ENCODE data around the gene THUMPD1. TPM values are rescaled to one million over a fixed set of nuclear protein-coding genes. Genes with fewer than 3 reads are reported as not detected.

Gene THUMPD1
- total RNA-seq, 1 donor from 2014 or later, result 40.7 TPM

DNA sequence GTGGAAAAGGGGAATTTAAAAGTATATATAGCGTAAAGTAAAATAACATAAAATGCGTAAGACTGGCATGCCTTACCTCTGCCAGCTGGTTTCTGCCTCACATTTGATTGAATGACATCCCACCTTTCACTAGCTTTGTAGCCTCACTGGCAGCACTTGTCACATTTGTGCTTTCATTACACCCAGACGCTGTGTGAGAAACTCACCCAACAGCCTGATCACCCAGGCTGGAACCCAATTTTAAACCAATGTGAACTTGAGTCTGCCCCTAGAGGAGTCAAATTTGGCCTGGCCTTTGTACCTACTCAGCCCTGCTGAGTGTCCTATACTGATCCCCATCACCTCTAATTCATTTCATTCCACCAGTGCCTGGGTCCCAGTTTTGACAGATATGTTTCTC lies 4.8 kb upstream of the THUMPD1 start:
- H3K27ac ChIP-seq, result no peak overlapping the region
- no peak for ATAC-seq
- H3K4me1 ChIP-seq, result peaks cover 7% of the 10 kb centered on the region
- no peaks in the 10 kb centered on the region for H3K27me3 ChIP-seq
- peaks cover 3% of the 10 kb centered on the region for H3K9me3 ChIP-seq
- TF ChIP-seq, protein P1, sequence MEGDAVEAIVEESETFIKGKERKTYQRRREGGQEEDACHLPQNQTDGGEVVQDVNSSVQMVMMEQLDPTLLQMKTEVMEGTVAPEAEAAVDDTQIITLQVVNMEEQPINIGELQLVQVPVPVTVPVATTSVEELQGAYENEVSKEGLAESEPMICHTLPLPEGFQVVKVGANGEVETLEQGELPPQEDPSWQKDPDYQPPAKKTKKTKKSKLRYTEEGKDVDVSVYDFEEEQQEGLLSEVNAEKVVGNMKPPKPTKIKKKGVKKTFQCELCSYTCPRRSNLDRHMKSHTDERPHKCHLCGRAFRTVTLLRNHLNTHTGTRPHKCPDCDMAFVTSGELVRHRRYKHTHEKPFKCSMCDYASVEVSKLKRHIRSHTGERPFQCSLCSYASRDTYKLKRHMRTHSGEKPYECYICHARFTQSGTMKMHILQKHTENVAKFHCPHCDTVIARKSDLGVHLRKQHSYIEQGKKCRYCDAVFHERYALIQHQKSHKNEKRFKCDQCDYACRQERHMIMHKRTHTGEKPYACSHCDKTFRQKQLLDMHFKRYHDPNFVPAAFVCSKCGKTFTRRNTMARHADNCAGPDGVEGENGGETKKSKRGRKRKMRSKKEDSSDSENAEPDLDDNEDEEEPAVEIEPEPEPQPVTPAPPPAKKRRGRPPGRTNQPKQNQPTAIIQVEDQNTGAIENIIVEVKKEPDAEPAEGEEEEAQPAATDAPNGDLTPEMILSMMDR (IDR thresholded peaks at IDR 0.05), result no peak
- no peak for DNase-seq
- H3K36me3 ChIP-seq, result no peaks in the 10 kb centered on the region
- H3K4me3 ChIP-seq, result no peak overlapping the region
- intact Hi-C loops (cut with DNase I), result no loop called here

DNA sequence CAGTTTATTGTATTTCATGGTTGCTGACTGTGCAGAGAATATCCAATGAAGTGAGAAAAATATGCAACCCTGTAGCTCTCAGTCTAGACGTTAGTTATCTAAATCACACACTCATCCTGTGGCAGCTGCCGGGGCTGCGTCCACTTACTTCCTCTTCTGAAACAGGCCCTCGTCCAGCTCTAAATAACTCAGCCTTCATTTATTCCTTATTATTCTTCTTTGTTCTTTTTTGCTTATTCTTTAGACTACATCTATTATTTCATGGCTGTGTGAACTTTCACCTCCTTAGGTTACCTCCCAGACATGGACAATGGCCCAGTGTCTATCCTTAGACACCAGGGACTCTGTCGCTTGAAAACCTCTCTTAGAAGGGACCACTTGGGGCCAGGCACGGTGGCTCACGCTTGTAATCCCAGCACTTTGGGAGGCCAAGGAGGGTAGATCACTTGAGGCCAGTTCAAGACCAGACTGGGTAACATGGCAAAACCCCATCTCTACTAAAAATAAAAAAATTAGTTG lies 3.4 kb upstream of the THUMPD1 start:
- Histone ChIP-seq H3K36me3 (no peaks in the 10 kb centered on the region), H3K9me3 (peaks cover 3% of the 10 kb centered on the region), H3K4me1 (peaks cover 14% of the 10 kb centered on the region), H3K27ac (no peak overlapping the region), H3K4me3 (no peak overlapping the region), H3K27me3 (no peaks in the 10 kb centered on the region)
- TF ChIP-seq, protein P1 (IDR thresholded peaks at IDR 0.05), result no peak
- DNase-seq, result no peak
- intact Hi-C loops (cut with DNase I), result no loop called here
- no peak for ATAC-seq

DNA sequence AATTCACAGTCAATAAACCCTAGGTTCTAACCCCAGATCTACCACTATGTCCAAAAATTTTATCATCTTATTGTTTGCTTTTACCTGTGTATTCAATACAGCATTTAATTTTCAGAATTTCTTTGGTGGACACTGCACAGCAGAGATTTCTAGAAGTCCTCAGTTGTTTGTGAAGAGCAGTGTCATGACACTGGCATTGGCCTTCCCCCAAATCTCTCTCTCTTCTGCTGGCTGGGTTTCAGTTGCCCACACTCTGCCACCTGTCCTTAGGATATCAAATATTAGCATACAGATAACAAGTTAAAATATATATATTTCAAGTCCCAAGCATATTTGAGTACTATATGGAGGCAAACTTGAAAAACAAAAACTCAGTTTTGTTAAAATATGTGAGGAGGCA lies 2.0 kb upstream of the THUMPD1 start:
- intact Hi-C loops (cut with DNase I), result no loop called here
- H3K27ac ChIP-seq, result no peak overlapping the region
- peaks cover 4% of the 10 kb centered on the region for H3K36me3 ChIP-seq
- TF ChIP-seq, protein P1 (IDR thresholded peaks at IDR 0.05), result no peak
- H3K4me3 ChIP-seq, result no peak overlapping the region
- ATAC-seq (no peak), DNase-seq (no peak)
- H3K27me3 ChIP-seq, result no peaks in the 10 kb centered on the region
- peaks cover 3% of the 10 kb centered on the region for H3K9me3 ChIP-seq
- peaks cover 26% of the 10 kb centered on the region for H3K4me1 ChIP-seq

DNA sequence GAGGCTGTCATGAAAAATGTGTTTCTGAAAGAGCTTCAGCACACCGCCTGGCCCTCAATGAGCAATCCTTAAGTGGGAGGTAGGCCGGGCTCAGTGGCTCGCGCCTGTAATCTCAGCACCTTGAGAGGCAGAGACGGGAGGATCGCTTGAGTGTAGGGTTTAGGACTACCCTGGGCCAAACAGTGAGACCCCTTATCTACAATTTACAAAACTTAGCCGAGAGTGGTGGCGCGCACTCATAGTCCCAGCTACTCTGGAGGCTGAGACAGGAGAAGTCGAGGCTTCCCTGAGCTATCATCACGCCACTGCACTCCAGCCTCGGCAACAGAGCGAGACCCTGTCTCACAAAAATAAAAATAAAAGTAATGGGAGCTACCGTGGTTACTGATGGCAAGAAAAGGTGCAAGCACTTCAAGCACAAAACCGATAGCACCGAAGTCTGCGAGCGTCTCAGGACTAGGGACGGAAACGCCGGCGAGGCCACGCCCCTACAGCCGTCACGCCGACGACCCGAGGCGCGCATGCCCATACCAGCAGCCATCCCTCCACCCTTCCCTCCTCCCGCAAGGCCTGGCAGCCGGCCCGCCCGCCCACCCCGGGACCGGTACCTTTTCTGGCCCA lies 607 bp downstream of the THUMPD1 start:
- peaks cover 27% of the 10 kb centered on the region for H3K4me1 ChIP-seq
- DNase-seq (peak; percentile 95), ATAC-seq (peak; percentile 93)
- intact Hi-C loops (cut with DNase I), result no loop called here
- peak overlapping the region; percentile 99 for H3K4me3 ChIP-seq
- no peaks in the 10 kb centered on the region for H3K27me3 ChIP-seq
- no peaks in the 10 kb centered on the region for H3K9me3 ChIP-seq
- peaks cover 30% of the 10 kb centered on the region for H3K36me3 ChIP-seq
- H3K27ac ChIP-seq, result peak overlapping the region; percentile 99
- TF ChIP-seq, protein P1 (IDR thresholded peaks at IDR 0.05), result no peak

DNA sequence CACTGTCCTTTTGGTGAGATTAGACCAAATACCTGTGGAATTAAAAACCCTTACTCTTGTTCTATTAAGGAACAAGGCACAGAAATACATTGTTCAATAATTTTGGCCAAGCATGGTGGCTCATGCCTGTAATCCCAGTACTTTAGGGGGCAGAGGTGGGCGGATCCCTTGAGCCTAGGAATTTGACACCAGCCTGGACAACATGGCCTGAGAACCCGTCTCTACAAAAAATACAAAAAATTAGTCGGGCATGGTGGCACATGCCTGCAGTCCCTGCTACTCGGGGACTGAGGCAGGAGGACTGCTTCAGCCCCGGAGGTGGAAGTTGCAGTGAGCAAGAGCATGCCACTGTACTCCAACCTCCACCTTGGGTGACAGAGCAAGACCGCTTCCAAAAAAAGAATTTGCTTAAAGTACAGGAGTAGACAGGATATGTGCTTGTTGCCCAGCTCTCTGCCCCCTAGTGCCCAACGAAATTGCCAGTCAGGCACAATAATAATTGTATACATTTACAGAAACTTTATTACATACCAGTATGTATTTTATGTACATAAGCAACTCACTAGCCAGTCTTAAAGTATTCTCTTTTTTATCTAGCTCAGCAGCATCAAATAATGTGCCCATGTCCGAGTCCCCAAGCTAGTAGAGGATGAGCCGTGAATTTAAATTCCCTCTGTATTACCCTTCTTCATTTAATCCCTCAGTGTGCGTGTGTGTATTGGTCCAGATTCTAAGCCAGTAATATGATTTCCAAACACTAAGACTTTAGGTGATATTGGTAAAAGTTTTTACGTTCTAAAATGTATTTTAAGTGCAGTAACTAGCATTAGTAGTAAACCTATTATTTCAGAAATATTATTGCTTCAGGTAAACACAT lies 1.4 kb downstream of the THUMPD1 start:
- intact Hi-C loops (cut with DNase I), result no loop called here
- no peak for ATAC-seq
- TF ChIP-seq, protein P1 (IDR thresholded peaks at IDR 0.05), result peak; percentile 38

More for the DNA sequence above, 1.4 kb downstream of the THUMPD1 start:
- Histone ChIP-seq H3K4me1 (peaks cover 27% of the 10 kb centered on the region), H3K27me3 (no peaks in the 10 kb centered on the region), H3K4me3 (peak overlapping the region; percentile 99), H3K36me3 (peaks cover 38% of the 10 kb centered on the region), H3K9me3 (no peaks in the 10 kb centered on the region), H3K27ac (peak overlapping the region; percentile 99)
- no peak for DNase-seq
